ENCODE measurements around the gene OCIAD2. TPM values are rescaled to one million over a fixed set of nuclear protein-coding genes. Genes with fewer than 3 reads are reported as not detected.
A peak's percentile ranks its signal among the peaks of the same experiment; 100 is the strongest.
"Not testable (repeated sequence)": the region's sequence is repeated elsewhere in the genome, so short reads cannot be mapped to it uniquely, and the experiment has no call there.

The OCIAD2 gene
- total and polyA plus RNA-seq, 5 experiments from 2014 or later = 110 to 277 (median 261) TPM

DNA sequence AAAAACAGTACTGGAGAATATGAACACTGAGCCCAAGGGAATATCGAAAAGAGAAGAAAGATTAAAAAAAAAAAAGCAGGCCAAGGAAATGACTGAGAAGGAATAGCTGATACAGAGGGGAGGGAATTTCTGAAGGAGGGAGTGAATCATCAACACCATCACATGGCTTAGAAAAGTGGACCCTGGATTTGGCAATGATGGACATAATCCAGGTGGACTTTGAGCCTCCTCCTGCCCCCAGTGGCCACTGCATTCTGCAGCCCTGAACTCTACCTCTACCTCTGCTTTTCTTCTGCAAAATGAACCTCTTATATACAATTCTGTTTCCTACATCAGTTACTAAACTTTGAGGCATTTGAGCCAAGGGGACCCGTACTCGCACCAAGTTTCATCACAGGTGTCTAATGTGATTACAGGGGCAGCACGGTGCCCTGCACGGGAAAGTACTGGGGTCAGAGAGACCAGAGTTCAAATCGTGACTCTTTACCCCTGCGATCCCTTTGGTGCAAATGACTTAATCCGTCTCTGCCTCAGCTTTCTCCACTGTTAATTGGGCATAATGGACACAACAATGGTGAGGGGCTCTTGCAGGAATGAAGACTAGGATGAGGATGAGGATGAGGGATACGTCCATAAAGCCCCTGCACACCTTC lies 1.1 kb downstream of the OCIAD2 start:
- peak overlapping the region; percentile 46 to 98 (median 92) for H3K27ac Mint-ChIP-seq
- DNase-seq = no peak
- H3K27me3 Mint-ChIP-seq = no peaks in the 10 kb centered on the region
- H3K9me3 Mint-ChIP-seq = no peaks in the 10 kb centered on the region
- H3K36me3 Mint-ChIP-seq = peaks cover 0 to 45% (median 8%) of the 10 kb centered on the region in 3 donors
- ATAC-seq = no peak
- POLR2A ChIA-PET = interaction anchor here (1.4 to 3.2 kb wide), 5 partner anchors 8 to 326 kb away, joined by 6 to 22 read pairs (median 15); partner anchors contain the start of genes FRYL and OCIAD1
- H3K4me3 Mint-ChIP-seq = peak overlapping the region; percentile 87 to 97 (median 94)
- peaks cover 36 to 60% (median 56%) of the 10 kb centered on the region in 4 donors for H3K4me1 Mint-ChIP-seq

DNA sequence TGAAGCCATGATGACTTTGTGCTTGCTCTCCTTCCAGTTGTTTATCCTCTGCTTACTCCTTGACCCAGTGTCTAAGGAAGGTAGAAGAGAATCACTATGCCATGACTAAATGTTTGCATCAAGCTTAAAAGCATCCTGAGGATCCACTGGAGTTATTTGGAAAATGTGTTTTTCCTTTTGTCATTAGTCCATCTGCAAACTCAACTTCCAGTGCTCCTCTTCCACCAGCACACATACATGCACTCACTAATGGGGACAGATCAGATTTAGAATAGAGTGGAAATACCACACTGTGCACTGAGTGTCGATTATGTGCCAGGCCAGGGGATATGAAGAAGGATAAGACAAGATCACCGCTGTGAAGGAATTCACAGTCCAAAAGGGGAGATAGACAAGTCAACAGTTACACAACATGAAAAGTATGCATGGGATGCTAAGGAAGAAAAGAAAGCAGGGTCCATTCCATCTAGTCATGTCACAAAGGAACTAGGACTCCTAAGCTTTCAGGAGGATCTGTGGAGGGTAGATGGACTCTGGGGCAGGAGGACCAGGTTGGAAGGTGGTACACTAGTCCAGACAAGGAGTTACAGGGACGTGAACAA lies 1.9 kb downstream of the OCIAD2 start:
- Mint-ChIP-seq H3K4me1 (peaks cover 41 to 64% (median 60%) of the 10 kb centered on the region in 4 donors), H3K27ac (peak overlapping the region in 9 of 10 donors; percentile 43 to 98 (median 78)), H3K36me3 (peaks cover 0 to 53% (median 9%) of the 10 kb centered on the region in 3 donors), H3K9me3 (no peaks in the 10 kb centered on the region), H3K27me3 (no peaks in the 10 kb centered on the region), H3K4me3 (peak overlapping the region; percentile 87 to 97 (median 94))
- POLR2A ChIA-PET = interaction anchor here (1.3 to 3.2 kb wide), 4 partner anchors 7 to 125 kb away, joined by 4 to 22 read pairs (median 5); partner anchors contain the start of gene FRYL
- DNase-seq = no peak
- no peak for ATAC-seq

DNA sequence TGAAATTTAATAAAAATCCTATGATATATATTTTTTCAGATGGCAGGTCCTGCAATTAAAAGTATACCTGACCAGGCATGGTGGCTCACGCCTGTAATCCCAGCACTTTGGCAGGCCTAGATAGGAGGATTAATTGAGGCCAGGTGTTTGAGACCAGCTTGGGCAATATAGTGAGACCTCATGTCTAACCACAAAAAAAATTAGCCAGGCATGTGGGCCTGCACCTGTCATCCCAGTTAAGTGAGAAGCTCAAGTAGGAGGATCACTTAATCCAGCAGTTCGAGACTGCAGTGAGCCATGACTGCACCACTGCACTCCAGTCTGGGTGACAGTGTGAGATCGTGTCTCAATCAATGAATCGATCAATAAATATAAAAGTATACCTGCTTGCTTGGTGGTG lies 2.5 kb downstream of the OCIAD2 start:
- Mint-ChIP-seq H3K36me3 (peaks cover 0 to 59% (median 15%) of the 10 kb centered on the region in 3 donors), H3K27ac (peak overlapping the region in 9 of 10 donors; percentile 43 to 94 (median 68)), H3K27me3 (no peaks in the 10 kb centered on the region), H3K4me1 (peaks cover 46 to 69% (median 64%) of the 10 kb centered on the region in 4 donors), H3K4me3 (peak overlapping the region in 9 of 10 donors; percentile 90 to 97 (median 94)), H3K9me3 (no peaks in the 10 kb centered on the region)
- no peak for ATAC-seq
- DNase-seq = no peak
- POLR2A ChIA-PET = interaction anchor here (0.7 to 1.5 kb wide), 3 partner anchors 10 to 120 kb away, joined by 4 read pairs; no protein-coding TSS in a partner anchor

DNA sequence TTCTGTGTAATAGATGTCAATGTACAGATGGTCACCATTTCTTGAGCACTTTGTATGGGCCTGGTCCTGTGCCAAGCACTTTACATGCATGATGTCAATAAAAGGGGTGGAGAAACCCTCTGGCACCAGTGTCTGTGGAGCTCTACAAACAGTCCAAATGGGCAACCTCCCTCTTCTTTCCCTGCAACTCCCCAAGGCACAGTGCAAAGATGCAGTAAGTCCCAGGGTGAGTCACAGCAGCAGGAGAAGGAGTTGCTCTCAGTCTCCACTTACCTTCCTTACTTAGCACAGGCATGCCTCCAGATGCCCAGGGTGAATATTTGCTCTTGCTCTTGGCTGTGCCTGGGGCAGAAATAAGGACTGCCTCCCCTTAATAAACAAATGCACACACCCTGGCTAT lies 4.3 kb downstream of the OCIAD2 start:
- Mint-ChIP-seq H3K36me3 (peaks cover 0 to 77% (median 25%) of the 10 kb centered on the region in 3 donors), H3K9me3 (no peaks in the 10 kb centered on the region), H3K27ac (peak overlapping the region in 7 of 10 donors; percentile 33 to 88 (median 53)), H3K4me3 (peak overlapping the region in 1 of 10 donors; percentile 6), H3K4me1 (peaks cover 43 to 79% (median 69%) of the 10 kb centered on the region in 4 donors), H3K27me3 (no peaks in the 10 kb centered on the region)
- DNase-seq (no peak), ATAC-seq (no peak)
- POLR2A ChIA-PET = no interaction called here

DNA sequence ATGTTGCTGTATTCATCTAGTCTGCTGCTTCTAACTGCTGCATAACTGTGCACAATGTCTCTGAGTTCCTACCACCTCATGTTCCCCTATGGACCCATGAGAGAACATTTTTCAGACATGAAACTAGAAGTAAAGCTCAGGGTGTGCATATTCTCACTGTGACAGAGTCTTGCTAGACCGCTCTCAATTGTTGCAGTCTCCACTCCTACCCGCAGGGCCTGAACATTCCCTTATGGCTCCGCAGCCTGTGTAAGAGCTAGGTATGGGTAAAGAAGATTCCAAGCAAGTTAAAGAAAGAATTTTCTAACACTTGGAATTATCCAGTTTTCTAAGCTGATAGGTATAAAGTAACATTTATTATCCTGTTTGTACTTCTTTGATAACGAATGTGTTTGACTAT lies 5.4 kb downstream of the OCIAD2 start:
- H3K27me3 Mint-ChIP-seq = no peaks in the 10 kb centered on the region
- no peak for ATAC-seq
- no peak overlapping the region for H3K4me3 Mint-ChIP-seq
- no peak for DNase-seq
- peak overlapping the region in 3 of 10 donors; percentile 2 to 68 (median 15) for H3K27ac Mint-ChIP-seq
- POLR2A ChIA-PET = no interaction called here
- H3K36me3 Mint-ChIP-seq = peaks cover 0 to 88% (median 34%) of the 10 kb centered on the region in 3 donors
- peaks cover 43 to 79% (median 63%) of the 10 kb centered on the region in 4 donors for H3K4me1 Mint-ChIP-seq
- H3K9me3 Mint-ChIP-seq = no peaks in the 10 kb centered on the region

DNA sequence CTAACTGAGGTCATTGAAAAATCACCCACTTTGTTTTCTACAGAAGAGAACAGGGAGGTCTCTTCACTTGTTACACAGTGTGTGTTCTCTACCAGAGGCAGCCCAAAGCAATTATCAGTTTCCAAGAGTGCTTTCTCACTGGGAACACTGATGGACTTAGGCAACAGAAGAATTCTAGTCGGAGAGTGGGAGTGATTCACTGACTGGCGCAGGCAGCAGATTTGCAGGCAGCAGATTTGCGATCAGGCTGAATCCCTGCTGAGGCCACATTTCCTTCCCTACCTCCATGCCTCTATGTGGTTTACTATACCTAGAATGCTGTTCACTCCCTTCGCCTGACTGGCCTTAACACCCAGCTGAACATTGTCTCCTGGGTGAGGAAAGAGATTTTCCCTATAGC lies 6.6 kb downstream of the OCIAD2 start:
- Mint-ChIP-seq H3K4me3 (no peak overlapping the region), H3K27ac (peak overlapping the region in 8 of 10 donors; percentile 7 to 76 (median 50)), H3K9me3 (no peaks in the 10 kb centered on the region), H3K36me3 (peaks cover 4 to 94% (median 42%) of the 10 kb centered on the region in 3 donors), H3K27me3 (no peaks in the 10 kb centered on the region), H3K4me1 (peaks cover 36 to 69% (median 53%) of the 10 kb centered on the region in 4 donors)
- DNase-seq (no peak), ATAC-seq (no peak)
- POLR2A ChIA-PET = no interaction called here

DNA sequence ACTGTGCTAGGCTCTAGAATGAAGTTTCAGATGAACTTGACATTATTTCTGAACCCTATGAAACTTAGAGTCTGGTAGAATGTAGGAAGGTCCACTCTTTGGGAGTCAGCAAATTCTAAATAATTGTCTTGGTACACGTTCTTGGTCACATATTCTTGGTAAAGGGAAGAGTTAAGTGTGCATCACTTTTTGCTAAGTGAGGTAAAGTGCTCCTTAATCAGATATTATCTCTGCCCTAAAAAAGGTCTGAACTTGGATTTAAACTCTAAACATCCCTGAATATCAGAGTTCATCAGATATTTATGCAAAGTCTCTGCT lies 7.2 kb downstream of the OCIAD2 start:
- peaks cover 8 to 96% (median 47%) of the 10 kb centered on the region in 3 donors for H3K36me3 Mint-ChIP-seq
- POLR2A ChIA-PET = no interaction called here

DNA sequence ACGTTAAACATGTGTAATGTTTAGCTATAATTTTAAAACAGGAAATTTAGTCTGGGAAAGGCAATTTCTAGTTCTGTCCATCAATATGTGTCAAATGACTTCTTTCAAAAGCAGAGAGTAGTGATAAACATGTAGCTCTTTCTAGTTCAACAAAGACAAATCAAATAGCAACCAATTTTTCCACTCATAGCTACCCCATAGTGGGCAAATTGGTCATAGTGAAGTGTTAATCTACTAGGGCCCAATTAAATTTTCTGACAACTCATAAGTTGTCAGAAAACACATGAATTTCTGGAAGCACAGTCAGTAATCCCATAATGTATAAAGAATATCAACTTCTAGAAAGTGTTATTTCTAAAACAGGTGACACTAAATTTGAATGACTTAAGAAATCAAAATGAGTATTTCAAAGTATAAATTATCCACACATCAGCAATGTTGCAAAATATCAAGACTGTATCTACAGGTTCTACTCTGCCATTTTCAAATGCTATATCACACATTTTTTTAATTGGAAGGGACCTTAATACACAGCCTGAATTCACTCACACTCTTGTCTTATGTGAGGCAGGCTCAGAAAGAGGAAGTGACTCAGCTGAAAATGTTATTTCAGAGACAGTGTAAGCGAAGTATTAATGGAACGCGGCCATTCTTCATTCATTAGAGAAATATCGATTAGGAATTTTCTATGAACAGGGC lies 7.7 kb downstream of the OCIAD2 start:
- POLR2A ChIA-PET = no interaction called here
- ATAC-seq (no peak), DNase-seq (no peak)
- Mint-ChIP-seq H3K9me3 (no peaks in the 10 kb centered on the region), H3K4me3 (peak overlapping the region in 4 of 10 donors; percentile 4 to 36 (median 30)), H3K4me1 (peaks cover 33 to 61% (median 44%) of the 10 kb centered on the region in 4 donors), H3K27ac (peak overlapping the region in 8 of 10 donors; percentile 7 to 72 (median 41)), H3K27me3 (no peaks in the 10 kb centered on the region), H3K36me3 (peaks cover 8 to 96% (median 51%) of the 10 kb centered on the region in 3 donors)

More for the DNA sequence above, 7.2 kb downstream of the OCIAD2 start:
- peak overlapping the region in 4 of 10 donors; percentile 2 to 36 (median 30) for H3K4me3 Mint-ChIP-seq
- peak overlapping the region in 5 of 10 donors; percentile 7 to 58 (median 48) for H3K27ac Mint-ChIP-seq
- no peaks in the 10 kb centered on the region for H3K27me3 Mint-ChIP-seq
- no peaks in the 10 kb centered on the region for H3K9me3 Mint-ChIP-seq
- H3K4me1 Mint-ChIP-seq = peaks cover 33 to 64% (median 48%) of the 10 kb centered on the region in 4 donors
- ATAC-seq (no peak), DNase-seq (no peak)

DNA sequence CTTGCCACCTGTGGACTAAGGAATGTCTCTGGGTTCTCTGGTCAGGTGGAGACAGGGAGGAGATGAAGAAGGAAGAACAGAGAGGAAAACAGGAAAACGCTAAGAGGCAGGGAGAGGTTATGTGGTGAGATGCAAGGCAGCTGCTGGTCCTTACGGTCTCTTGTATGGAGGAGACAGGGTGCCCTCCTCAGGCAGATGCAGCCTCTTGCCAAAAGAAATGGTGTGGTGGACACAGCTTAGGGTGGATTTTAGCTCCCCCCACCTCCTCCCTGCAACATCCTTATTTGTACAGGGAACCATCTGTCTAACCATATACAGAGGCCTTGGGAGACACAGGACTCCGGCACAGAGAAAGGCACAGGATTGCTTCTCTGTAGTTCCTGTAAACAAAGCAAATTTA lies 9.7 kb downstream of the OCIAD2 start:
- POLR2A ChIA-PET = interaction anchor here (1.4 kb wide), 1 partner anchor 9 kb away, joined by 6 read pairs; the partner anchor contains the start of gene OCIAD2
- no peak for ATAC-seq
- H3K36me3 Mint-ChIP-seq = peaks cover 22 to 96% (median 59%) of the 10 kb centered on the region in 3 donors
- no peaks in the 10 kb centered on the region for H3K27me3 Mint-ChIP-seq
- DNase-seq = no peak
- H3K4me3 Mint-ChIP-seq = no peak overlapping the region
- no peaks in the 10 kb centered on the region for H3K9me3 Mint-ChIP-seq
- peaks cover 26 to 47% (median 30%) of the 10 kb centered on the region in 4 donors for H3K4me1 Mint-ChIP-seq
- peak overlapping the region in 5 of 10 donors; percentile 26 to 84 (median 72) for H3K27ac Mint-ChIP-seq

DNA sequence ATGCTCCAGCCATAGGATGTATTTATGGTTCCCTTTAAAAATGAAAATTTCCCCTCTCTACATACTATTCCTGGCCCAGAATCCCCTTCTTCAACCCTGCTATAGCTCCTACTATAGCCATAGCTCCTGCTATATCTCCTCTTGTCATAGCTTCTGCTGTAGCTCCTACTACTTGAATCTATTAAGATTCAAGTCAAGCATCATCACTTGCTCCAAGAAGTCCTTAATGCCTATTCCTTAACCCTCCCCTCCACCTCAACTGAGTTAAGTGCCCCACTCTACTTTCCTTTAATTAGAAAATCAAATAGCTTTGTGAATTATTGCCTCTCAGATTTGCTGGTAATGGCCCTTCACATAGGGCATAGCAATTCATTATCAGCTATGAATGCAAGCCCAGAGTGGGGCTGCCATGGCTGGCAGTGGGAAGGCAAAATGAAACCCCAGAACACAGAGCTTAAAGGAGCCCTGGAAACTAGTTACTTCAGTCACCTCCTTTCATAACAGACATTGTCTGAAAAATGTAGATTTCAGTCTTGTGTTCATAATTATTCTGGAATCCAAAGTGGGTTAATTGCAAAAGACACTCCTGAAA lies 15.4 kb downstream of the OCIAD2 start:
- H3K4me3 Mint-ChIP-seq = no peak overlapping the region

DNA sequence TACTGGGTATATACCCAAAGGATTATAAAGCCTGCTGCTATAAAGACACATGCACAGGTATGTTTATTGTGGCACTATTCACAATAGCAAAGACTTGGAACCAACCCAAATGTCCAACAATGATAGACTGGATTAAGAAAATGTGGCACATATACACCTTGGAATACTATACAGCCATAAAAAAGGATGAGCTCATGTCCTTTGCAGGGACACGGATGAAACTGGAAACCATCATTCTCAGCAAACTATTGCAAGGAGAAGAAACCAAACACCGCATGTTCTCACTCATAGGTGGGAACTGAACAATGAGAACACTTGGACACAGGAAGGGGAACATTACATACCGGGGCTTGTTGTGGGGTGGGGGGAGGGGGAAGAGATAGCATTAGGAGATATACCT lies 16.8 kb downstream of the OCIAD2 start:
- POLR2A ChIA-PET, H3K9me3 Mint-ChIP-seq, H3K4me3 Mint-ChIP-seq, H3K4me1 Mint-ChIP-seq, H3K27me3 Mint-ChIP-seq, ATAC-seq, DNase-seq: not testable (repeated sequence)
- Mint-ChIP-seq H3K36me3 (peaks cover 24 to 67% (median 58%) of the 10 kb centered on the region in 3 donors), H3K27ac (peak overlapping the region in 1 of 10 donors; percentile 48)

More for the DNA sequence above, 15.4 kb downstream of the OCIAD2 start:
- Mint-ChIP-seq H3K36me3 (peaks cover 30 to 81% (median 68%) of the 10 kb centered on the region in 3 donors), H3K9me3 (peaks cover 0 to 8% (median 5%) of the 10 kb centered on the region in 9 donors), H3K4me1 (peaks cover 0 to 7% (median under 1%) of the 10 kb centered on the region in 4 donors), H3K27me3 (no peaks in the 10 kb centered on the region), H3K27ac (peak overlapping the region in 2 of 10 donors; percentile 10 to 17)
- POLR2A ChIA-PET = no interaction called here
- DNase-seq (no peak), ATAC-seq (no peak)

DNA sequence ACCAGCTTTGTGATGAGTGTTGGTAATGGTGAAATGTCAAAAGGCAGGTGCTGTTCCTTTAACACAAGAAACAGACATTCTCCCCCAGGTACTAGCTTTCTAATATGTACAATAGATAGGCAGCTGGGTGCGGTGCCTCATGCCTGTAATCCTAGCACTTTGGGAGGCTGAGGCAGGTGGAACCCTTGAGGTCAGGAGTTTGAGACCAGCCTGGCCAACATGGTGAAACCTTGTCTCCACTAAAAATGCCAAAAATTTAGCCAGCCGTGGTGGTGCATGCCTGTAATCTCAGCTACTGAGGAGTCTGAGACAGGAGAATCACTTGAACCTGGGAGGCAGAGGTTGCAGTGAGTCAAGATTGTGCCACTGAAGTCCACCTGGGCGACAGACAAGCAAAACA lies 24.9 kb downstream of the OCIAD2 start:
- H3K4me3 Mint-ChIP-seq, H3K9me3 Mint-ChIP-seq, DNase-seq, H3K27me3 Mint-ChIP-seq, H3K27ac Mint-ChIP-seq, H3K36me3 Mint-ChIP-seq, POLR2A ChIA-PET, ATAC-seq, H3K4me1 Mint-ChIP-seq: not testable (repeated sequence)

Measured in naive thymus-derived CD8-positive, alpha-beta T cell (primary cell).